K562 (cell line): ENCODE measurements around the gene ZBED4. TPM values are rescaled to one million over a fixed set of nuclear protein-coding genes. Genes with fewer than 3 reads are reported as not detected.

Experiments
- ATAC-seq: fragments of 200-7000 bp; cut with Tn5 transposase; 3 replicates; pipeline ENCODE4 v1.9.1; 2020; ENCODE audit warnings: moderate library complexity
- BruUV-seq: library from RNA; stranded (reverse); fragments of 400-500 nt; replicated peaks from 2 replicates; lab custom pipeline; 2021; lab: Mats Ljungman, UMichigan
- CTCF ChIA-PET: fragments of 300-600 bp; formaldehyde crosslinking; extraction: SDS; loops from one replicate; lab custom pipeline; 2021; ENCODE audit warnings: low intra/inter-chr PET ratio; lab: Yijun Ruan, JAX
- POLR2A ChIA-PET: fragments of 300-600, 350-650 bp; sonication (Branson Sonifier 250); formaldehyde crosslinking; extraction: SDS; loops from one replicate; lab custom pipeline; 2021; ENCODE audit warnings: antibody characterized with exemption, inconsistent platforms; lab: Yijun Ruan, JAX
- DNase-seq, 4 experiments: peaks; one replicate each; pipeline versions ENCODE4 v3.0.0 to v3.0.0-alpha.2; 2011 to 2018; ENCODE audit warnings: low spot score in 3 of 4, mixed read lengths in 3 of 4; ENCODE audit errors: extremely low read depth in 1 of 4
- FAIRE-seq: peaks from 2 replicates; lab custom pipeline; 2011; peaks lifted over from hg19 to GRCh38; lab: Jason Lieb, UNC
- H2AFZ ChIP-seq: 2 replicates; pipeline ENCODE4 v1.6.0; 2011; ENCODE audit warnings: low read depth, low read length, control low read depth, inconsistent platforms
- H3K27ac ChIP-seq: fragments of 200-600 bp; 3 replicates; pipeline ENCODE4 v1.8.0; 2011; ENCODE audit warnings: low read depth, mild to moderate bottlenecking, control low read depth, inconsistent platforms, low read length, moderate library complexity, mixed read lengths; ENCODE audit errors: extremely low read depth
- H3K27me3 ChIP-seq, 2 experiments: fragments of 300-600 bp in 1 of 2; 2 replicates in 1 of 2; 3 replicates in 1 of 2; pipeline versions ENCODE4 v1.6.0 to v1.8.0; 2011; ENCODE audit warnings: inconsistent platforms in 2 of 2, low read length in 2 of 2, mild to moderate bottlenecking in 1 of 2, mixed read lengths in 1 of 2, moderate library complexity in 1 of 2; ENCODE audit not compliant: control insufficient read depth in 2 of 2, insufficient read depth in 2 of 2
- H3K36me3 ChIP-seq: fragments of 300-600 bp; 3 replicates; pipeline ENCODE4 v1.8.0; 2011; ENCODE audit warnings: mild to moderate bottlenecking, low read length, inconsistent platforms; ENCODE audit not compliant: control insufficient read depth, insufficient read depth
- H3K4me1 ChIP-seq, 2 experiments: fragments of 200-600 bp in 1 of 2; replicated peaks in 1 of 2; 2 replicates in 1 of 2; 3 replicates in 1 of 2; pipeline versions ENCODE4 v1.5.1 to v1.8.0; 2011; ENCODE audit warnings: inconsistent platforms in 2 of 2, low read length in 2 of 2, mild to moderate bottlenecking in 1 of 2, mixed read lengths in 1 of 2, moderate library complexity in 1 of 2; ENCODE audit not compliant: control insufficient read depth in 2 of 2, insufficient read depth in 2 of 2
- H3K4me2 ChIP-seq: 2 replicates; pipeline ENCODE4 v1.6.1; 2011; ENCODE audit warnings: low read length, control low read depth, inconsistent platforms, mixed read lengths; ENCODE audit not compliant: insufficient read depth
- H3K4me3 ChIP-seq: fragments of 200-600 bp; sonication (generic), shearing (Covaris generic); 2 replicates; pipeline ENCODE4 v1.5.1; 2016; ENCODE audit warnings: control low read depth, inconsistent platforms
- H3K79me2 ChIP-seq: fragments of 200-600 bp; 3 replicates; pipeline ENCODE4 v1.8.0; 2011; ENCODE audit warnings: low read length, inconsistent platforms; ENCODE audit not compliant: control insufficient read depth, insufficient read depth
- H3K9ac ChIP-seq, 2 experiments: 2 replicates each; pipeline versions ENCODE4 v1.6.0 to v1.6.1; 2011; ENCODE audit warnings: low read depth in 2 of 2, low read length in 2 of 2, control low read depth in 1 of 2, inconsistent platforms in 1 of 2, mild to moderate bottlenecking in 1 of 2, mixed read lengths in 1 of 2; ENCODE audit not compliant: insufficient read depth in 1 of 2
- H3K9me1 ChIP-seq: one replicate; pipeline ENCODE4 v1.6.0; 2011; ENCODE audit warnings: inconsistent platforms, mild to moderate bottlenecking, low read length, moderate library complexity; ENCODE audit not compliant: control insufficient read depth, insufficient read depth
- H3K9me3 ChIP-seq: replicated peaks from 2 replicates; pipeline ENCODE4 v1.5.1; 2011; ENCODE audit warnings: low read depth, low read length, inconsistent platforms; ENCODE audit not compliant: control insufficient read depth, insufficient read depth
- H4K20me1 ChIP-seq: replicated peaks from 2 replicates; pipeline ENCODE4 v1.6.1; 2011; ENCODE audit warnings: low read length, inconsistent platforms, mixed read lengths; ENCODE audit not compliant: control insufficient read depth, insufficient read depth
- LCOR ChIP-seq: sonication (generic); formaldehyde crosslinking; IDR thresholded peaks from 2 replicates; pipeline ENCODE4 v1.8.0; 2022; ENCODE audit warnings: mild to moderate bottlenecking, missing genetic modification reagents
- LEF1 ChIP-seq: fragments of 450-650 bp; IDR thresholded peaks from 2 replicates; pipeline ENCODE4 v1.6.1; 2016; ENCODE audit warnings: mild to moderate bottlenecking
- MAFK ChIP-seq: IDR thresholded peaks from 2 replicates; pipeline ENCODE4 v1.6.1; 2011; ENCODE audit warnings: low read length, improper control_type of control experiment
- MYBL2 ChIP-seq, 2 experiments: fragments of 450-650 bp in 1 of 2; sonication (generic) in 1 of 2; formaldehyde crosslinking in 1 of 2; IDR thresholded peaks; 2 replicates each; pipeline versions ENCODE4 v1.6.1 to v1.8.1; 2017 to 2022; ENCODE audit warnings: borderline replicate concordance in 1 of 2, inconsistent platforms in 1 of 2, low read depth in 1 of 2, mild to moderate bottlenecking in 1 of 2, missing genetic modification reagents in 1 of 2, moderate library complexity in 1 of 2
- NFIX ChIP-seq: fragments of 250-450 bp; sonication (Bioruptor Pico); IDR thresholded peaks from 2 replicates; pipeline ENCODE4 v1.4.0; 2020; ENCODE audit warnings: low read depth, mild to moderate bottlenecking, moderate library complexity
- TAF7 ChIP-seq: fragments of 450-650 bp; IDR thresholded peaks from 2 replicates; pipeline ENCODE4 v1.6.1; 2016; ENCODE audit warnings: missing genetic modification characterization, missing compliant biosample characterization
- ZNF507 ChIP-seq: conservative IDR thresholded peaks from 2 replicates; pipeline ENCODE4 v1.6.1; 2017; ENCODE audit warnings: missing genetic modification characterization, missing compliant biosample characterization
- WGBS: fragments of 100-300 bp; shearing (Covaris generic); methylation state at CpG from one replicate; pipeline ENCODE4 v1.1.6; 2016; ENCODE audit warnings: low coverage, mixed read lengths; ENCODE audit not compliant: insufficient coverage; ENCODE audit errors: missing lambda C conversion rate; 5-methylcytosine and 5-hydroxymethylcytosine counted together
- in situ Hi-C: fragments of 300-500 bp; cut with MboI; formaldehyde crosslinking; loops from 4 replicates; pipeline ENCODE4 v1.15.0; 2018; ENCODE audit warnings: inconsistent platforms, mixed read lengths
- intact Hi-C: fragments of 100-400 bp; cut with micrococcal nuclease; formaldehyde crosslinking; loops from 2 replicates; pipeline ENCODE4 v1.14.2; 2022
- polyA plus RNA-seq, 8 experiments: library from polyadenylated mRNA; depleted of rRNA in 4 of 8; stranded (reverse) in 5 of 8; unstranded in 3 of 8; fragments of >200 nt; fragmentation: Nextera tagmentation in 2 of 8; fragmentation: Illumina TruSeq in 1 of 8; extraction: Ambion mirVana in 2 of 8; extraction: Trizol in 1 of 8; gene quantifications; 2 replicates each; pipeline versions ENCODE4 v1.2.1 to v1.2.3, GENCODE V29; 2011 to 2014; ENCODE audit warnings: inconsistent platforms in 1 of 8, missing spikeins in 1 of 8
- total RNA-seq, 7 experiments: library from RNA; depleted of rRNA in 6 of 7; stranded (reverse); fragments of >200 nt in 6 of 7; fragmentation: Illumina TruSeq in 2 of 7; extraction: Trizol in 2 of 7; gene quantifications; 2 replicates each; pipeline versions ENCODE4 v1.2.1 to v1.2.3, GENCODE V29; 2011 to 2021; ENCODE audit warnings: low replicate concordance in 1 of 7
- TF ChIP-seq, protein P1 (sequence below): fragments of 450-650 bp; IDR thresholded peaks from 2 replicates; pipeline ENCODE4 v1.6.1; 2017; ENCODE audit warnings: mild to moderate bottlenecking, moderate library complexity

The ZBED4 gene
- total and polyA plus RNA-seq, 9 of the 15 experiments (the other 6 are each of a cell fraction or from before 2014, with no cell fraction given) = 1.5 to 16.8 (median 7.4) TPM

DNA sequence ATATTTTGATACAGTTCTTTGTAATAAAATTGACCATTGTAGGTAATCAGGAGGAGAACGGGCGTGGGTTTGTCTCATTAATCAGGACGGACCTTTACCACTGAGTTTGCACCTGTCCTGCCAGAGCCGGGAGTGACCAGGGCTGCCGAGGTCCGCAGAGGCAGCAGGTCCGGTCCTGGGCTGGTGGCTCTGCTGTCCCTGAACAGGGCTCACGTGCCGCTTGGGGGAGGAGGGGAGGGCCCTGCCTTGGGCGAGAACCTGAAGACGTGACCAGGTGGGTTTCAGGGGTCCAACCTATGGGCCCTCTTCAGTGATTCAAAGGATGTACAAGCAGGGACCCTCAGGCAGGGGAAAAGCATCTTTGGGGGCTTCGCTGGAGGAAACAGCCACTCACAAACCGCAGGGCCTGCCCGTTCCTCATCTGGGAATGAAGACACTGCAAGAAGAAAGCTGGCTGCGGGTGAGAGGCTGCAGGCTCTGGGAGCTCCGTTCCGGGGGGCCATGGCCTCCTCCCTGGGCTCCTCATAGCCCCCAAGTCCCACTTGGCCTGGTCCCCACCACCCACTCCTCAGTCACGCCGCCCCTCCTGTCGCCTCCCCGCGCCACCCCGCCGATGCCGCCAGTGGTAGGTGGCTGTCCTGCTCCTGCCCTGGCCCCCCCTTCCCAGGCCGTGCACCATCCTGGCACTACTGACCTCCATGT, 74.0 kb downstream of the ZBED4 start:
- H3K9me3 ChIP-seq = no peaks in the 10 kb centered on the region
- H3K79me2 ChIP-seq = no peaks in the 10 kb centered on the region
- POLR2A ChIA-PET = interaction anchor here (0.7 kb wide), 2 partner anchors 10 to 99 kb away, joined by 3 read pairs; no protein-coding TSS in a partner anchor
- no peak overlapping the region for H3K4me2 ChIP-seq
- FAIRE-seq = no peak
- no peak for DNase-seq
- H4K20me1 ChIP-seq = no peaks in the 10 kb centered on the region
- intact Hi-C loops = no loop called here
- no peaks in the 10 kb centered on the region for H3K9me1 ChIP-seq
- CTCF ChIA-PET = interaction anchor here (1.8 kb wide), 1 partner anchor 160 kb away, joined by 5 read pairs; no protein-coding TSS in a partner anchor
- H3K36me3 ChIP-seq = 0 out of 3 replicates have a peak, but pooled peaks cover 2% of the 10 kb centered on the region
- 75% methylated on average over 13 of the region's 26 CpGs for WGBS
- H2AFZ ChIP-seq = no peak overlapping the region
- no TSS peak for BruUV-seq
- no peaks in the 10 kb centered on the region for H3K27me3 ChIP-seq
- no peak overlapping the region for H3K27ac ChIP-seq
- TF ChIP-seq MYBL2 (IDR thresholded peaks at IDR 0.05; ENCODE audit: low read depth) (no peak), MYBL2 (CRISPR knock-in tag; IDR thresholded peaks at IDR 0.05; ENCODE audit: borderline replicate concordance) (no peak), NFIX (no peak), LEF1 (no peak), TAF7 (tag) (no peak), MAFK (no peak), ZNF507 (tag) (no peak), LCOR (CRISPR knock-in tag) (no peak)
- TF ChIP-seq, protein P1, sequence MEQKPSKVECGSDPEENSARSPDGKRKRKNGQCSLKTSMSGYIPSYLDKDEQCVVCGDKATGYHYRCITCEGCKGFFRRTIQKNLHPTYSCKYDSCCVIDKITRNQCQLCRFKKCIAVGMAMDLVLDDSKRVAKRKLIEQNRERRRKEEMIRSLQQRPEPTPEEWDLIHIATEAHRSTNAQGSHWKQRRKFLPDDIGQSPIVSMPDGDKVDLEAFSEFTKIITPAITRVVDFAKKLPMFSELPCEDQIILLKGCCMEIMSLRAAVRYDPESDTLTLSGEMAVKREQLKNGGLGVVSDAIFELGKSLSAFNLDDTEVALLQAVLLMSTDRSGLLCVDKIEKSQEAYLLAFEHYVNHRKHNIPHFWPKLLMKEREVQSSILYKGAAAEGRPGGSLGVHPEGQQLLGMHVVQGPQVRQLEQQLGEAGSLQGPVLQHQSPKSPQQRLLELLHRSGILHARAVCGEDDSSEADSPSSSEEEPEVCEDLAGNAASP = no peak
- TF ChIP-seq, all 486 proteins: peak for 0
- Histone ChIP-seq H3K9ac (no peak overlapping the region), H3K4me3 (no peak overlapping the region), H3K4me1 (peaks cover 2 to 35% of the 10 kb centered on the region in 2 experiments; a peak in 3 of 5 replicates)
- ATAC-seq = no peak
- in situ Hi-C loops = no loop called here
